Measurements from ENCODE around the gene PIGV.

GRCh38 chr1:26781206-26781825 lies 6.4 kb upstream of the PIGV start:
- TF ChIP-seq CTCF (IDR thresholded peaks at IDR 0.05; ENCODE audit: insufficient read depth, low read length, poor library complexity, severe bottlenecking): no peak
- TF ChIP-seq EZH2phosphoT487 (conservative IDR thresholded peaks at IDR 0.05; ENCODE audit: low read length): no peak
